GM21737 (cell line): ENCODE data around the gene ENTPD3.

ENCODE experiments used
- ATAC-seq: cut with Tn5 transposase; IDR thresholded peaks from one replicate; pipeline ENCODE4 v1.9.1; 2021; ENCODE audit warnings: mild to moderate bottlenecking, moderate library complexity; ENCODE audit not compliant: unreplicated experiment

ENTPD3 gene, protein sequence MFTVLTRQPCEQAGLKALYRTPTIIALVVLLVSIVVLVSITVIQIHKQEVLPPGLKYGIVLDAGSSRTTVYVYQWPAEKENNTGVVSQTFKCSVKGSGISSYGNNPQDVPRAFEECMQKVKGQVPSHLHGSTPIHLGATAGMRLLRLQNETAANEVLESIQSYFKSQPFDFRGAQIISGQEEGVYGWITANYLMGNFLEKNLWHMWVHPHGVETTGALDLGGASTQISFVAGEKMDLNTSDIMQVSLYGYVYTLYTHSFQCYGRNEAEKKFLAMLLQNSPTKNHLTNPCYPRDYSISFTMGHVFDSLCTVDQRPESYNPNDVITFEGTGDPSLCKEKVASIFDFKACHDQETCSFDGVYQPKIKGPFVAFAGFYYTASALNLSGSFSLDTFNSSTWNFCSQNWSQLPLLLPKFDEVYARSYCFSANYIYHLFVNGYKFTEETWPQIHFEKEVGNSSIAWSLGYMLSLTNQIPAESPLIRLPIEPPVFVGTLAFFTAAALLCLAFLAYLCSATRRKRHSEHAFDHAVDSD

DNA sequence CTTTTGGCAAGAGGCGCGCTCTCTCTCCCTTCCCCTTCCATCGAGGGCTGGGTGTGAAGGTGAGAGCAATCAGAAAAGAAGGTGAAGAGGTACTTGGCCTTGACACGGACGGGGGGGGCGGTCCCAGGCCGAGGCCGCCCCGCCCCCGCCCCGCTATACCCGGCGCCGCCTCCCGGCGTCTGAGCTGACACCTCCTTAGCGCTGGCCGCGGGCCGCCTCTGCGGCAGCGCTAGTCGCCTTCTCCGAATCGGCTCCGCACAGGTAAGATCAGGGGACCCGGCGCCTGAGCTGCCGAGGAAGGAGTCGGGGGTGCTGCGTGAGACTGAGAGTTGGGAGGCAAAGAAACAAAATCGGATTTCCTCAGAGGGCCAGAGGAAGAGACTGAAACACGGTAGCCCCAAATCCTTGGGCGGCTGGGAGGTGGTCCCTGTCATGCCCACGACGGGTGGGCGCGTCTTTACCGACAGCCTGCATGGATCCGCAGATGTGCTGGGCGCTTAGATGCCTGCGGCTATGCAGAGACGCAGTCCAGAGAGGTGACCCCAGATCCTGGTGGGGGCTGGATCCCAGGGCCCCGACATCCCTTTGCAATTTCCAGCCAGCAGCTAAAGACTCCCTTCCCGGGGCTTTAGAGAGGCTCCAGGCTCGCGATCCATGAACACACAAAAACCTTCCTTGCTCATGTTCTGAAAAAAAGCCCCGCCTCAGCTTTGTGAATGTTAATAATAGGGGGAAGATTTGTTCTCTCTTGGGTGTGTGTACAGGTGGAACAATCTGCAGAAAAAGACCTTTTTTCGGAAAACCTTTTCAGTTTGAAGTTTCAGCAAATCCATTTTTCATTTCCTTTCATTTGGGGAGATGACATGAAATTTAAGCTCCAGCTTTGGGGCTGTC is at the start of gene ENTPD3:
TSS of gene ENTPD3 (plus strand) at position 184 of the 894 bp plus-strand sequence. CDS start 874 bp downstream, outside the sequence.
- ATAC-seq = no peak

DNA sequence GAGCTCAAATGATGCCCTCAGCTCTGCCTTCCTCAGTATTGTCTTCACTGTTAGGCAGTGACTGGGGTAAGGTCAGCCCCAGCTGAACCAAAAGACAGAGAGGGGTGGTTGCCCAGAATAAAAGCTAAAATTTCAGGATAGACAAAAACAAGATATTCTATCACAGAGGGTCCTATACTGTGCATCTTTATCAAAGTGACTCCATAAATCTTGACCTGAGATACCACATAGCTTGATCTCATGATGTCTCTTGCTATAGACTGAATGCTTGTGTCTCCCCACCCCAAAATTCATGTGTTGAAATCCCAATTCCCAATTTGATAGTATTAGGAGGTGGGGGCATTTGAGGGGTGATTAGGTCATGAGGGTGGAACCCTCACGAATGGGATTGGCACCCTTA is 47.1 kb upstream of the ENTPD3 start:
- no peak for ATAC-seq

DNA sequence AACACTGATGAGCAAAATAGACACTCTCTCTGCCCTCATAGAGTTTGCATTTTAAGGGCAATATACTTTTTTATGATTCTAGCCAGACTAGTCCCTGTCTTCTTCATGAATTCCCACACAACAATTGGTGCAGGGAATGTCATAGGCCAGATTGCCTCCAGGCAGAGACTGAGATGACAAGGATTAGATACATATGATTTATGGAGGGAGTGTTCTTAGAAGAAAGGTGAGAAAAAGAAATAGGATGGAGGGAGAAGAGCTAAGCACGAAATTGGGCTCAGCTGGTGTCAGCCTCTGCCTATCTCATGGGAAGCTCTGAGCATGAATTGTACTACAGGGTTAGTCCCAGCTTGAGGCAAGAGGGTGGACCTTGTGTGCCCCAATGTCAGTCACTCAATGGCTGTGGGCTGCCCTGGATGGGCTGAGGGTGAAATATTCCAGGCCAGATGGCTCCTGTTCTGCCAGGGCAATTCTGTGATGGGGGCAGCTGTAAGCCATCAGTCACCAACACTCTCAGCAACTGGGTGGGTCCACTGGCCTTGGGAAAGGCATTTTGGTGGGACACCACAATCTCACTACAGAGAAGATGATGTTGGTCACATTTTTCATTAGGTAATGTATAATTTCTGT is 46.3 kb upstream of the ENTPD3 start:
- no peak for ATAC-seq

DNA sequence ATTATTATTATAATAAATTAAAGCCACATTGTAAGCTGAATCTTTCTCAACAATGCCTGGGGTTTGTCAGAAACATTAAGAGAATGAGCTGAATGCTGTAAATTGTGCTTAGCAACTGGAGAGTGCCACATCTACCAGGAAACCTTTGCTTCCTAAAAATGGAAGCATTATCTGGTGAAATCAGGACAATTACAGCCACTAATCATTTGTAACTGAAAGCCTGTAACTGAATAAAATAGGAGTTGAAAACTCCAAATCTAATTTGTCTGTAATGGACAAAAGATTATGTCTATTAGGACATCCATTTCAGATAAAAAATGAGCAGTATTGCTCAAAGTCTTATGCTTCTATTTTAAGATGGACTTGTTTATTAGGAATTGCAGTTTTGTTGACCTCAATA is 45.3 kb upstream of the ENTPD3 start:
- ATAC-seq = no peak

DNA sequence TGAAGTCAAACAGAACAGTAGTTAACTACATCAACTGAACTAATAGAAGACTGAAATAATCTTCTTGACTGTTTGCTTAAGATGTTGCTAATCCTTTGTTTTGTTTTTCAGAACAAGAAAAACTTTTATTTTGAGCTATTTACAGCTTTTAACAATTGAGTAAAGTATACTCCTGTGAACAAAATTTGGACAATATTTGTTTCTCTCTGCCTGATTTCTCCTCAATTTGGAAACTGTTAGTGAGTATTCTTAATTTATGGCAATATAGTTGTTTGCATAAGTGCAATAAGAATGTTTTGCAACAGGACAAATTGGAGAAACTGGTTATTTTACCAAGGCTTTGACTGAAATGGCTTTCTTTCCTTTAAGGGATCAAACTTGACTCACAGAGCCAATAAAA is 36.5 kb upstream of the ENTPD3 start:
- ATAC-seq = no peak

- ATAC-seq = no peak
Measured at GRCh38 chr3:40355410-40355809, 31.6 kb upstream of the ENTPD3 start.

GRCh38 chr3:40358454-40358853 is 28.5 kb upstream of the ENTPD3 start:
- no peak for ATAC-seq

GRCh38 chr3:40363674-40364073 is 23.3 kb upstream of the ENTPD3 start:
- no peak for ATAC-seq

GRCh38 chr3:40366203-40367162 is 20.5 kb upstream of the ENTPD3 start:
- ATAC-seq = no peak

DNA sequence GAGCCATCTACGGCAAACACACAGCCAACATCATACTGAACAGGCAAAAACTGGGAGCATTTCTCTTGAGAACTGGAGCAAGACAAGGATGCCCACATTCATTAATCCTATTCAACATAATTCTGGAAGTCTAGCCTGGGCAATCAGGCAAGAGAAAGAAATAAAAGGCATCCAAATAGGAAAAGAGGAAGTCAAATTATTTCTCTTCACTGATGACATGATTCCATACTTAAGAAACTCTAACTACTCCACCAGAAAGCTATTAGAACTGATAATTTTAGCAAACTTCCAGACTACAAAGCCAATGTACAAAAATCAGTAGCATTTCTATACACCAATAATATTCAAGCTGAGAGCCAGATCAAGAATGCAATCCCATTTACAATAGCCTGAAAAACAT is 17.3 kb upstream of the ENTPD3 start:
- no peak for ATAC-seq

GRCh38 chr3:40377822-40378221 is 9.2 kb upstream of the ENTPD3 start:
- no peak for ATAC-seq

DNA sequence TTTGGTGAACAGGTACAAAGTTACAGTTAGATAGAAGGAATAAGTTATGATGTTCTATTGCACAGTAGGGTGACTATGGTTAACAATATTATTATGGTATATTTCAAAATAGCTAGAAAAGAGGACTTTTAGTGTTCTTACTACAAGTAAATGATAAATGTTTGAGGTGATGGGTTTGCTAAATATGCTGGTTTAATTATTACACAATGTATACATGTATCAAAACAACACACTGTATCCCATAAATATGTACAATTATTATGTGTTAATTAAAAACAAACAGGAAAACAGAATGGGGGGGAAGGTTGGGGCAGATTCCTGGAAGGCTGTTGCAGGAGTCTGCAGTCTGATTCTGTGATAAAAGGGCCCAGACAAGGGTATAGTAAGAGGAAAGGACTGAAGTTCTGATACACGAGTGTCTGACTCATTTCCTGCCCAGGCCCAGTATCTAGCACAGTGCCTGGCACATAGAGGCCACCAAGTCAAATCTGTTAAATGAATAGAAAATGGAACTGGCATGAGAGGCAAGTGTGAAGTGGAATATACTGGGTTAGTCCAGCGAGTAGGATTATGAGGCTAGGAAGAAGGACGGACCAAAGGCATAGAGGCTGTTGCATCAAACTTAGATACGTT is 7.2 kb upstream of the ENTPD3 start:
- no peak for ATAC-seq

- ATAC-seq = no peak
Measured at GRCh38 chr3:40381904-40382616, 4.9 kb upstream of the ENTPD3 start.

DNA sequence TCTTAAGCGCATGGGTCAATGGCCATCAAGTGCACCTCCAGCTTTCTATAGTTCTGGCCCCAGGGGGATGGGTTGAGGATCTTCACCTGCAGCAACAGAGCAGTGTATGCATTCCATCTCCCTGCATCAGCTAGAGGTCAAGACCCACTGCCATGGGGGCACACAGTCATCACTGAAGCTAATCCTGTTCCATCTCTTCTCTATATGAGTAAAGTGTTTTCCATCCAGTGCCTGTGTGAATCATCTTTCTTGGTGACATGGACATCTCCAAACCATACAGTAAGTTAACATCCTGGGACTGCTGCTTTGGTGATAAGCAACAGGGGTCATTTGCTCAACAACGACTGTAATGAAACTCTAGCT is 4.4 kb upstream of the ENTPD3 start:
- ATAC-seq = no peak

- ATAC-seq = no peak
Measured at GRCh38 chr3:40386213-40386612, 771 bp upstream of the ENTPD3 start.

GRCh38 chr3:40387895-40388254 is 891 bp downstream of the ENTPD3 start:
- ATAC-seq = no peak

DNA sequence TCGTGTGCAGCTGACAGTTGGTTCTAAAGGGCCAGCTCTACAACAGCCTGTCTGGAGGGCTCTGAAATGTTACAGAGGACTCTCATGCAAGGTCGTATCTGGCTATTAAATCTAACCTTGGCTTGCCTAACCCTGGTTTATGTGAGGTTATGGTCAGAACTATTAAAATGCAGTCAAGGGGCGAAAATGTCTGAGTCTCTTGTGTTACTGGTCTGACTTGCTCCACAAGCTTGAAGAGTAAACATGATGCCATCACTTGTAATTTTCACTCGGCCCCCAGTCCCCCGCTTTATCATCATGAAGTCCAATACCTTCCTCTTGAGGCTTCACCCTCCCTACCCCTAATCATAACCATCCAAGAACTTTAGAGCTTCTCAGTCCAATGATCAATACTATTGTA is 9.4 kb downstream of the ENTPD3 start:
- ATAC-seq = no peak

DNA sequence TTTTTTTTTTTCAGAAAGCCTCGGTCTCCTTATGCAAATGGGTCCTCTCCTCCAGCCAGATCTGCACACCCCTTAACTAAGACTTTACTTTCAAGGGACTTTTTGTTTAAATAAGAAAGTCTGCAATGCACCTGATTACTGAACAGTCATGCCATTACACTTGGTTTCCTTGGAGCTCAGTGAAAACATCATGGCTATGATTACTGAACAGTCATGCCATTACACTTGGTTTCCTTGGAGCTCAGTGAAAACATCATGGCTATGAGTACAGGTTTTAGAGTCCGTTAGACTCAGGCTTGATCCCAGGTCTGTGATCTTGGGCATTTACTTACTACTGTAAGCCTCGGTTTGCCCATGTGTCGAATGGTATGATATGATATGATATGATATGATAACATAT is 10.1 kb downstream of the ENTPD3 start:
- no peak for ATAC-seq

- no peak for ATAC-seq
Measured at GRCh38 chr3:40397912-40398311, 10.9 kb downstream of the ENTPD3 start.
